Neural progenitor cell (in vitro differentiated cells): ENCODE results near the gene SYNRG.

Source experiments
- EZH2 ChIP-seq: fragments of 200-600 bp; sonication (generic); IDR thresholded peaks from 2 replicates; pipeline ENCODE4 v1.6.1; 2017; ENCODE audit warnings: antibody characterized with exemption, mild to moderate bottlenecking, moderate library complexity
- EZH2phosphoT487 ChIP-seq: fragments of 200-600 bp; sonication (generic); IDR thresholded peaks from 2 replicates; pipeline ENCODE4 v1.6.1; 2017; ENCODE audit warnings: antibody characterized with exemption
- TF ChIP-seq, protein P1 (sequence below): fragments of 200-600 bp; sonication (generic); IDR thresholded peaks from 2 replicates; pipeline ENCODE4 v1.5.1; 2017; ENCODE audit warnings: antibody characterized with exemption, mild to moderate bottlenecking

DNA sequence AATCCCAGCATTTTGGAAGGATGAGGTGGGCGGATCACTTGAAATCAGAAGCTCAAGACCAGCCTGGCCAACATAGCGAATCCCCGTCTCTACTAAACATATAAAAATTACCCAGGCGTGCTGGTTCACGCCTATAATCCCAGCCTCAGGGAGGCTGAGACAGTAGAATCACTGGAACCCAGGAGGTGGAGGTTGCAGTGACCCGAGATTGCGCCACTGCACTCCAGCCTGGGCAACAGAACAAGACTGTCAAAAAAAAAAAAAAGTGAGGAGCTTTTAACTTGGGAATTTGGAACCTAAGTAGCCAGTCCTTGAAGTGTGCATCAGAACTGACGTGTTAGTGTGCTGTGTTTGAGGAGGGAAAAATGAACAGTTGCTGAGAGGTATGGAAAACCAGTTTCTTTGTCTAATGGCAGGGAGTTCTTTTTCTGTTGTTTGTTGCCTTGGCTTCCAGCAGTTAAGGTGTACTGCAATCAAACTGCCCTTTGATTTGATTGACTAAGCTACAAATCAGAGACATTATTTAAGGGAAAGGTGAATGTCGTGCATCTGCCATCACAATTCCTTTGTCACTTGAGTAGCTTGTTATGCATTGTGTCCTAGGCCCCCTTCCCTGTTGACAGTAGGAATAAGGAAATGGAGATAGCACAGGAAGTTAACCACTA lies 128.1 kb downstream of the SYNRG start:
- no peak for TF ChIP-seq EZH2phosphoT487
- TF ChIP-seq, protein P1, sequence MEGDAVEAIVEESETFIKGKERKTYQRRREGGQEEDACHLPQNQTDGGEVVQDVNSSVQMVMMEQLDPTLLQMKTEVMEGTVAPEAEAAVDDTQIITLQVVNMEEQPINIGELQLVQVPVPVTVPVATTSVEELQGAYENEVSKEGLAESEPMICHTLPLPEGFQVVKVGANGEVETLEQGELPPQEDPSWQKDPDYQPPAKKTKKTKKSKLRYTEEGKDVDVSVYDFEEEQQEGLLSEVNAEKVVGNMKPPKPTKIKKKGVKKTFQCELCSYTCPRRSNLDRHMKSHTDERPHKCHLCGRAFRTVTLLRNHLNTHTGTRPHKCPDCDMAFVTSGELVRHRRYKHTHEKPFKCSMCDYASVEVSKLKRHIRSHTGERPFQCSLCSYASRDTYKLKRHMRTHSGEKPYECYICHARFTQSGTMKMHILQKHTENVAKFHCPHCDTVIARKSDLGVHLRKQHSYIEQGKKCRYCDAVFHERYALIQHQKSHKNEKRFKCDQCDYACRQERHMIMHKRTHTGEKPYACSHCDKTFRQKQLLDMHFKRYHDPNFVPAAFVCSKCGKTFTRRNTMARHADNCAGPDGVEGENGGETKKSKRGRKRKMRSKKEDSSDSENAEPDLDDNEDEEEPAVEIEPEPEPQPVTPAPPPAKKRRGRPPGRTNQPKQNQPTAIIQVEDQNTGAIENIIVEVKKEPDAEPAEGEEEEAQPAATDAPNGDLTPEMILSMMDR, result no peak
- TF ChIP-seq EZH2, result no peak
